H1 (cell line): ENCODE results near the gene SIK3.

Experiments
- BRCA1 ChIP-seq: IDR thresholded peaks from 2 replicates; pipeline ENCODE4 v1.6.1; 2012; ENCODE audit warnings: low read depth, low read length, improper control_type of control experiment
- EP300 ChIP-seq, 2 experiments: IDR thresholded peaks; 1 replicate in 1 of 2; 2 replicates in 1 of 2; pipeline ENCODE4 v1.6.1; 2011 to 2012; ENCODE audit warnings: low read depth in 2 of 2, low read length in 2 of 2, mild to moderate bottlenecking in 2 of 2, borderline replicate concordance in 1 of 2, inconsistent platforms in 1 of 2, moderate library complexity in 1 of 2
- EZH2 ChIP-seq: fragments of 200-600 bp; sonication (generic); IDR thresholded peaks from 2 replicates; pipeline ENCODE4 v1.7.1; 2012; ENCODE audit warnings: low read depth, mild to moderate bottlenecking, moderate library complexity, low read length, inconsistent platforms; ENCODE audit not compliant: severe bottlenecking
- POLR2A ChIP-seq, 2 experiments: IDR thresholded peaks; 1 replicate in 1 of 2; 2 replicates in 1 of 2; pipeline ENCODE4 v1.6.1; 2011; ENCODE audit warnings: low read depth in 2 of 2, low read length in 2 of 2, mild to moderate bottlenecking in 2 of 2; ENCODE audit errors: control extremely low read depth in 1 of 2
- POLR2AphosphoS5 ChIP-seq: IDR thresholded peaks from 2 replicates; pipeline ENCODE4 v1.6.1; 2011; ENCODE audit warnings: low read depth, low read length
- RAD21 ChIP-seq, 2 experiments: IDR thresholded peaks in 1 of 2; conservative IDR thresholded peaks in 1 of 2; 2 replicates each; pipeline ENCODE4 v1.6.1; 2011; ENCODE audit warnings: low read depth in 2 of 2, low read length in 2 of 2, improper control_type of control experiment in 1 of 2, inconsistent platforms in 1 of 2, mild to moderate bottlenecking in 1 of 2, moderate library complexity in 1 of 2
- RFX5 ChIP-seq: IDR thresholded peaks from 2 replicates; pipeline ENCODE4 v1.6.1; 2011; ENCODE audit warnings: low read depth, low read length, improper control_type of control experiment, borderline replicate concordance
- SIX5 ChIP-seq: IDR thresholded peaks from 2 replicates; pipeline ENCODE4 v1.6.1; 2011; ENCODE audit warnings: mild to moderate bottlenecking, low read depth, low read length
- SRF ChIP-seq: IDR thresholded peaks from 2 replicates; pipeline ENCODE4 v1.6.1; 2011; ENCODE audit warnings: mild to moderate bottlenecking, low read depth, low read length, moderate library complexity
- TAF7 ChIP-seq: optimal IDR thresholded peaks from 2 replicates; pipeline ENCODE3; 2011; ENCODE audit warnings: low read depth, mild to moderate bottlenecking, inconsistent platforms, low read length, moderate library complexity, borderline replicate concordance
- USF2 ChIP-seq: IDR thresholded peaks from 2 replicates; pipeline ENCODE4 v1.6.1; 2011; ENCODE audit warnings: low read length, improper control_type of control experiment
- YY1 ChIP-seq: IDR thresholded peaks from 2 replicates; pipeline ENCODE4 v1.6.1; 2011; ENCODE audit warnings: low read depth, mild to moderate bottlenecking, low read length
- ZNF274 ChIP-seq: IDR thresholded peaks from 2 replicates; pipeline ENCODE4 v1.7.0; 2012; ENCODE audit warnings: low read length, borderline replicate concordance; ENCODE audit errors: extremely low read depth
- TF ChIP-seq, protein P1 (sequence below), 3 experiments: IDR thresholded peaks; 1 replicate in 2 of 3; 2 replicates in 1 of 3; pipeline versions ENCODE4 v1.5.1 to v1.6.1; 2011; ENCODE audit warnings: low read length in 3 of 3, mild to moderate bottlenecking in 3 of 3, inconsistent platforms in 2 of 3, low read depth in 1 of 3, moderate library complexity in 1 of 3; ENCODE audit not compliant: insufficient read depth in 1 of 3; ENCODE audit errors: control extremely low read depth in 1 of 3

GRCh38 chr11:116856423-116856822, 241.8 kb downstream of the SIK3 start:
- no peak for TF ChIP-seq USF2
- no peak for TF ChIP-seq TAF7
- TF ChIP-seq RAD21 (IDR thresholded peaks at IDR 0.05 in 1 of 2, conservative IDR thresholded peaks at IDR 0.05 in 1 of 2; ENCODE audit: low read depth in 2 of 2, low read length in 2 of 2): no peak
- TF ChIP-seq, protein P1, sequence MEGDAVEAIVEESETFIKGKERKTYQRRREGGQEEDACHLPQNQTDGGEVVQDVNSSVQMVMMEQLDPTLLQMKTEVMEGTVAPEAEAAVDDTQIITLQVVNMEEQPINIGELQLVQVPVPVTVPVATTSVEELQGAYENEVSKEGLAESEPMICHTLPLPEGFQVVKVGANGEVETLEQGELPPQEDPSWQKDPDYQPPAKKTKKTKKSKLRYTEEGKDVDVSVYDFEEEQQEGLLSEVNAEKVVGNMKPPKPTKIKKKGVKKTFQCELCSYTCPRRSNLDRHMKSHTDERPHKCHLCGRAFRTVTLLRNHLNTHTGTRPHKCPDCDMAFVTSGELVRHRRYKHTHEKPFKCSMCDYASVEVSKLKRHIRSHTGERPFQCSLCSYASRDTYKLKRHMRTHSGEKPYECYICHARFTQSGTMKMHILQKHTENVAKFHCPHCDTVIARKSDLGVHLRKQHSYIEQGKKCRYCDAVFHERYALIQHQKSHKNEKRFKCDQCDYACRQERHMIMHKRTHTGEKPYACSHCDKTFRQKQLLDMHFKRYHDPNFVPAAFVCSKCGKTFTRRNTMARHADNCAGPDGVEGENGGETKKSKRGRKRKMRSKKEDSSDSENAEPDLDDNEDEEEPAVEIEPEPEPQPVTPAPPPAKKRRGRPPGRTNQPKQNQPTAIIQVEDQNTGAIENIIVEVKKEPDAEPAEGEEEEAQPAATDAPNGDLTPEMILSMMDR (IDR thresholded peaks at IDR 0.05; ENCODE audit: control extremely low read depth in 1 of 3, insufficient read depth in 1 of 3, low read depth in 1 of 3, low read length in 3 of 3): no peak
- no peak for TF ChIP-seq POLR2AphosphoS5
- TF ChIP-seq POLR2A (IDR thresholded peaks at IDR 0.05; ENCODE audit: control extremely low read depth in 1 of 2, low read depth in 2 of 2, low read length in 2 of 2): no peak
- TF ChIP-seq SRF: no peak
- TF ChIP-seq BRCA1: no peak
- no peak for TF ChIP-seq EZH2
- TF ChIP-seq EP300 (IDR thresholded peaks at IDR 0.05; ENCODE audit: borderline replicate concordance in 1 of 2, low read depth in 2 of 2, low read length in 2 of 2): no peak
- TF ChIP-seq RFX5: no peak
- TF ChIP-seq SIX5: no peak
- no peak for TF ChIP-seq ZNF274
- no peak for TF ChIP-seq YY1
